KOPT-K1 (cell line): ENCODE measurements around the gene ATP13A2.

ENCODE experiments used
- H3K27ac ChIP-seq: fragments of 200-600 bp; sonication (generic); 2 replicates; pipeline ENCODE4 v1.5.1; 2016; ENCODE audit warnings: antibody characterized with exemption, mild to moderate bottlenecking, low read depth, low read length; ENCODE audit not compliant: poor library complexity, severe bottlenecking
- H3K36me3 ChIP-seq: fragments of 200-600 bp; sonication (generic); 2 replicates; pipeline ENCODE4 v1.5.1; 2017; ENCODE audit warnings: antibody characterized with exemption, mild to moderate bottlenecking, low read length, moderate library complexity; ENCODE audit not compliant: insufficient read depth
- H3K9me3 ChIP-seq: fragments of 200-600 bp; sonication (generic); 2 replicates; pipeline ENCODE4 v1.5.1; 2017; ENCODE audit warnings: antibody characterized with exemption, low read length, mild to moderate bottlenecking; ENCODE audit not compliant: insufficient read depth, poor library complexity, severe bottlenecking

The ATP13A2 gene

DNA sequence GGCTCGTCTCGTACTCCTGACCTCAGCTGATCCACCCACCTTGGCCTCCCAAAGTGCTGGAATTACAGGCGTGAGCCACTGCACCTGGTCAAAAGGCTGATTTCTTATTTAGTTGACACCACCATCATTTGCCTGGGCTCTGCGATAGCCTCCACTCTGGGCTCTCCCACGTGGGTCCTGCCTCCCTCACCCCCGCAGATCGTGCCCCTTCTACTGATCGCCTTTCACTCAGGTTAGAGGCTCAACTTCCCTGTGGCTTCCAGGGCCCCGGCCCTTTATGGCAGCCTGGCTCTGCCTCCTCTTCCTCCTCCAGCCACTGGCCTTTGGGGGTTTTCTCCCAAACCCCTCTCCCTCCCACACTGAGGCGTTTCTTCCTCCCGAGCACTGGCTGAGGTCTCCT is 28.8 kb downstream of the ATP13A2 start:
- H3K9me3 ChIP-seq, result no peaks in the 10 kb centered on the region
- H3K27ac ChIP-seq, result no peak overlapping the region
- H3K36me3 ChIP-seq, result peaks cover 8% of the 10 kb centered on the region; the same call in 1 of the 2 replicates

DNA sequence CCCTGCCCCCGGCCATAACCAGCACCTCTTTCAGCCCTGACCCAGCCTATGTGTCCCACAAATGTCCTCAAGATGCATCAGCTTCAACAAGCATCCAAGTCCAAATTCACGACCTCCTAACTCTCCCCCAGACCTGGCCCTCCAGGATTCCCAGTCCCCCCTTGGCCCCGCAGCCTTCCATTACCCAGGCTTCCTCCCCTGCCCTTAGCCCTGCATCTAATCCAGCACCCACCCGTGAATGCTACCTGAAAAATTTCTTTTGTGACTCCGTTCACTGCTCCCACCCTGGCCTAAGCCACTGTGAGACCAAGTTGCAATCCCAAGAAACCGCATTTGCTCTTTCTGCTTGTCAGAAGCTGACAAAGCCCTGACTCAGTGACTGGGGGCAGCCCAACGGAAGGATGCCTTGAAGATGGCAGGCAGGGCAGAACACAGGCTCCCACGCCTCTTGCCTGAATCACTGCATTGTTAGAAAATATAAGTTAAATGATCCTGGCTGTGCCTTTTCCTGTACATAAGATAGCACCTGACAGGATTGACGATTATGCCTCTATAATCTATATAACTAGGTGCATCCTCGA is 30.4 kb downstream of the ATP13A2 start:
- H3K27ac ChIP-seq, result no peak overlapping the region
- no peaks in the 10 kb centered on the region for H3K9me3 ChIP-seq
- H3K36me3 ChIP-seq, result peaks cover 5% of the 10 kb centered on the region; the same call in 1 of the 2 replicates

DNA sequence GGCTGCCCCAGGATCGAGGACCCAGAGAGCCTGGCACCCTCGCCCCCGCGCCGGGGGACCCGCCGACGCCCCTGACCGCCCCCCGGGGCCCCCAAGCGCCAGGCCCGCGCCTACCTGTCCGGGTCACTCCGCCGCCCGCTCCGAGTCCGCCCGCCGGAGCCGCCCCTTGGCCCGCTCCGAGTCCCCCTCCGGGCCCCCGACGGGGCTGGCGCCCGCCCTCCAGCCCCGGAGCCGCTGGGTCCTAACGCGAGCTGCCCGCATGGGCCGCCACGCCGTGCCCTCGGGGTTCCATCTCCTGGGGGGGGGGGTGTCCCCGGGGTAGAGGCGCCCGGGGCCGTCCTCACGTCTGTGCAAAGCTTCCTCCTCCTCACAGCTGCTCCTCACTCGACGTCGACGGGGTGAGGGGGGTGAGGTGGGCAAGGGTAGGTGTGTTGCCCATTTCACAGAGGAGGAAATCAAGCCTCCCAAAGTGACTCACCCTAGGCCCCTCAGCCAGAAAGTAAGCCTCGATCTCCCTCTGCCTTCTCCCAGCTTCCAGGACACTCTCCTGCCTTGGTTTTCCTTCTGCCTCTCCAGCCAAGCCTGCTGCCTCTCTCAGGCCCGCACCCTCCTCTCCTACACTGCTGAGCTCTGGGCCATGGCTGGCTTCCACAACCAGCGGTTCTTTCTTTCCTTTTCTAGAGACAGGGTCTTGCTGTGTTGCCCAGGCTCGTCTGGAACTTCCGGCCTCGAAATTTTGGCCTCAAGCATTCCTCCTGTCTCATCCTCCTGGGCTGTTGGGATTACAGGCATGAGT is 31.1 kb downstream of the ATP13A2 start, which contains the start of gene MFAP2:
Gene MFAP2 (minus strand): TSS at position 148 of the 796 bp plus-strand sequence. CDS start 2,347 bp downstream, outside the sequence.
- no peaks in the 10 kb centered on the region for H3K9me3 ChIP-seq
- peaks cover under 1% of the 10 kb centered on the region; the same call in 1 of the 2 replicates for H3K36me3 ChIP-seq
- no peak within 1 kb of the TSS for H3K27ac ChIP-seq

DNA sequence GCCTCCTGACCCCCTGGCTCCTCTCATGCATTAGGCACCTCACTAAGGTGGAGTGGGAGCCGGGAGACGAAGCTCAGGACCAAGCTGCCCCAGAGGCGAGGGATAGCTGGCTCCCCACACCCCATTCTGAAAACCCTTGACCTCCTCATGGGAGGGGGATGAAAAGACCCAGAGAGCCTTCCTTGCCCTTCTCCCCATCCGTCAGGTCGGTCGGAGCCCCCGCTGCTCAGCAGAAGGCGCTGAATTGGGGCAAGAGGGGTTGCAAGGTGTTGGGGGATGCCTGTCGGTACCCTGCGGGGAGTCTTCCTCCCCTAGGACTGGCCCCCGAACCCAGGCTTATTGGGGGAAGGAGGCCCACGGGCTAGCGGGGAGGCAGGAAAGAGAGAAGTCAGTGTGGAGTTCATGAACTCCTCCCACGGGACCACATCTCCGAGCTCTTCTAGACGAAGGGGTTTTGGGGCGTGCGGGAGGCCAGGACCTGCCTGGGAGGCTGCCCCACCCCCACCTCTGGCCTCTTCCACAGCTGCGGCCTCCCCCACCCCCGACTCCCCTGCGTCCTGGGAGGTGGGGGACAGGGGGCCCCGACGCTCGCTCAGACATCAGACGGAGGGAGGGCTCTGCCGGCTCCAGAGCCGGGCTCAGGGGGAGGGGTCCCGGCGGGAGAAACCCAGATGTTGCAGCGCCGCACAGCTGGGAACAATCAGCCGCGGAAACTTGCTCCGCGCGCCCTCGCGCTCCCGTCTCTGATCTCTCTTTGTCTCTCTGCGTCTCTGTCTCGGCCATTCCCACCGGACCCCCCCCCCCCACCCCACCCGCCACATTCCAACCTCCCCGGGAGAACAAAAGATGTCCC is 32.0 kb downstream of the ATP13A2 start:
- no peaks in the 10 kb centered on the region for H3K36me3 ChIP-seq
- H3K27ac ChIP-seq, result no peak overlapping the region
- no peaks in the 10 kb centered on the region for H3K9me3 ChIP-seq

DNA sequence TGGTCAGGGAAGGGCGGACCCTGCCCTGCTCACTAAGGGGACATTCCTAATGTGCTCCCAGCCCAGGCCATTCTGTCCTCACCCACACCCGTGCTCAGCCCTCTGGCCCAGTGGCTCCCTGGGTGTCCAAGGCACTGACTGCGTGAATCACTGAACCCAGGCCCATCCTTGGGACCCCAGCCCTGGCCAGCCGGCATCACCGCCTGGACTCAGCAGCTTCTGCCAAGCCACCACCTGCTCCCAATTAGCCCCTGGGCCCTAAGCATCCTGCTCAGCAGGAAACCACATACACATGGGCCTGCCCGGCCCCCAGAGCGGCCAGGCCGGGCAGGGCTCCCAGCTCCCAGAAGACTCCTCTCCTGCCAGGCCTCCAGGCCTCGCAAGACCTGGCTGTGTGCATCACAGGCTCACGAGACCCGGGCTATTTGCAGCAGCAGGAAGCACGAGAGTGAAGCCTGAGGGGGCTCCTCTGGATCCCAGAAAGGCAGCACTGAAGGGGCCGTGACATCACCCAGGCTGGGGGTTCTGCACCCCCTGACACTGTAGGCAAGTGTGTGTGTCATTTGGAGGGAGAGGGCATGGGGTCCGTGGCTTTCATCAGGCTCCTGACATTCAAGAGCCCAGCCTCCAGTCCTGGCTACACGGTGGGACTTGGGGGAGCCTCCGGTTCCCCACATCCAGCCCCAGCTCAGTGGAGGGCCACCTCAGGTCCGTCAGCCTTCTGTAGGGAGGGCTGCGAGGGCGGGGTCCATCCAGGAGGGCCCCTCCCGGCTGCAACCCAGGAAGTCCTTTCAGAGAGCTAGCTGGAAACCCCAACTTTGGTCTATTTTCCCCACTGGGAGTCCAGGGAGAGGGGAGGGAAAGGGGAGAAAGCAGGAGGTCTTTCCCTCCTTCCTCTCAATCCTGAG is 32.9 kb downstream of the ATP13A2 start:
- Histone ChIP-seq H3K27ac (no peak overlapping the region), H3K36me3 (no peaks in the 10 kb centered on the region), H3K9me3 (no peaks in the 10 kb centered on the region)

DNA sequence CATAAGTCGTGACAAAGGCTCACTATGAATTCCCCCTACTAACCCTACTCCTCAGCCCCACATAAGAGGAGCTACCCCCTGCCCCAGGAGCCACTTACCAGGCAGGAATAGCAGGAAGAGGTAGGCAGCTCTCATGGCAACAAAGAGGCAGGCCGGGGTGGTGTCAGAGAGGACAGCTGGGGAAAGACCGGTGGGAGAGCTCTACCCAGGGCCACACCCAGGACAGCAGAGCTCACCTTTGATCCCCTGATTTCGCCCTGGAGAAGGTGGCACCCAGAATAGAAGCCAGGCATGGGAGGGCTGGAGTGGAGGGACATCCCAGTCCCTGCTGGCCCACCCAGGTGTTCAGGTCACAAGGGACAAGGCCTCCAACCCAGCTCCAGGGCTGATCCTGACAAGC is 33.6 kb downstream of the ATP13A2 start:
- Histone ChIP-seq H3K27ac (no peak overlapping the region), H3K9me3 (no peaks in the 10 kb centered on the region), H3K36me3 (no peaks in the 10 kb centered on the region)

DNA sequence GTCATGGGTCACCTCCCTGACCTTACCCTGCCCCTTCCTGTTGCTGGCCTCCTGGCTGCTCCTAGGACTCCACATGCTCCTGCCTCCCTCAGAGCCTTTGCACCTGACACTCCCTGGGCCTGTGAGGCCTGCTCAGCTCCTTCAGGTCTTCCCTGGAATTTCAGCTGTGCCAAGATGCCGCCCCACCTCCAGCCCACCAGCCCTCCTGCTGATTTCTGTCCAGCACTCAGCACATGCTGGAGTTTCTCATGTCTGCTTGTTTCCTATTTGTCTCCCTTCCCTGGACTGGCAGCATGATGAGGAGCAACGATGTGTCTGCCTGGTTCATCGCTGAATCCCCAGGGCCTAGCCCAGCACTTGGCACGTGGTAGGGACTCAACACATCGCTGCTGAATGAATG is 34.4 kb downstream of the ATP13A2 start:
- Histone ChIP-seq H3K27ac (no peak overlapping the region), H3K9me3 (no peaks in the 10 kb centered on the region), H3K36me3 (no peaks in the 10 kb centered on the region)

DNA sequence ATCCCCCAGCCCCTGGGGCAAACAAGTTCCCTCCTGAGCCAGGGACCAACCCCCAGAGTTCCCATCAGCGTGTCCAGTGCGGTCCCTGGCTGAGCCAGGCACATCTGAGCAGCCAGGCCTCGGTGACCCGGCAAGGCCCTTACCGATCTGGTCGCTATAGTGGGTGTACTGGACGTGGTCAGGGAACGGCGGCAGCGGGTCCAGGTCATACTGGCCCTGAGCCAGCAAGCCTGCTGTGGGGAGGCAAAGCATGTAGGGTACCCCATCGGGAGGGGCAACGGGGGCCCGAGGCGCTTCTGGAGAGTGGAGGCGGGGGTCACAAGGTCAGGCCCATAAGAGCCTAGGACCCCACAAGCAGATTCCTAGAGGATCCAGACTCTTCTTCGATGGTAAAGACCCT is 34.8 kb downstream of the ATP13A2 start:
- Histone ChIP-seq H3K9me3 (no peaks in the 10 kb centered on the region), H3K27ac (no peak overlapping the region), H3K36me3 (no peaks in the 10 kb centered on the region)

DNA sequence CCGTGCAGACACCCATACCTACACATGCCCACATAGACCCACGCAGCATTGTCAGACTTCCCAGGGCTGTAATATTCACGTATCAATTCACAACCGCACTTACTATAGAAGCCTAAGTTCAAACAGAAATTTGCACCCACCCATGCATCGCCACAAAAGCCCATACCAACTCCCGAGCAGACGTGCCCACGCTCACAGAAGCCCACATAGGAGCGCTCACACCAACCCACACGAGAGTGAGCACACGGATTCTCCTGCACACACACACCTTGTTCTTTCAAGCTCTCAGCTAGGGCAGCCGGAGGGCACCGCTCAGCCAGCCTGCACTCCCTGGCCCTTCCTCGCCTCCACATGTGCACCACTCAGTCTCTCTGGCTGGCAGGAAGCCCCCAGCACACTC is 35.9 kb downstream of the ATP13A2 start:
- H3K9me3 ChIP-seq, result no peaks in the 10 kb centered on the region
- no peak overlapping the region for H3K27ac ChIP-seq
- no peaks in the 10 kb centered on the region for H3K36me3 ChIP-seq

DNA sequence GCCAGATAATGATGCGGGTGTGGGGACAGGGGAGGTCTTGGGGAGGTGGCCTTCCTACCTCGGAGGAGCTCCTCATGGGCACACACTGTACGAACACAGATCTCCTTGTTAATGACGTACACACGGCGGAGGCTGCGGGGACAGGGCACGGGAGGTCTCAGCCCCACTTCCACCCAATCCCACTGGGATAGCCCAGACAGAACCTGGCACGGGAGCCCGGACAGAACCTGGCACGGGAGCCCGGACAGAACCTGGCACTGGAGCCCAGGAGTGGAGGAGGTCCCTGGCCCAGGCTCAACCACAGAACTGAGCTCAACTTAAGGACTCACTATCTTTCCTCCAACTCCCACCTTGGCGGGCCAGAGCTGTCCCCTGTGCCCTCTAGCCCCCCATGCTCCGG is 36.5 kb downstream of the ATP13A2 start:
- Histone ChIP-seq H3K27ac (no peak overlapping the region), H3K9me3 (no peaks in the 10 kb centered on the region), H3K36me3 (no peaks in the 10 kb centered on the region)

DNA sequence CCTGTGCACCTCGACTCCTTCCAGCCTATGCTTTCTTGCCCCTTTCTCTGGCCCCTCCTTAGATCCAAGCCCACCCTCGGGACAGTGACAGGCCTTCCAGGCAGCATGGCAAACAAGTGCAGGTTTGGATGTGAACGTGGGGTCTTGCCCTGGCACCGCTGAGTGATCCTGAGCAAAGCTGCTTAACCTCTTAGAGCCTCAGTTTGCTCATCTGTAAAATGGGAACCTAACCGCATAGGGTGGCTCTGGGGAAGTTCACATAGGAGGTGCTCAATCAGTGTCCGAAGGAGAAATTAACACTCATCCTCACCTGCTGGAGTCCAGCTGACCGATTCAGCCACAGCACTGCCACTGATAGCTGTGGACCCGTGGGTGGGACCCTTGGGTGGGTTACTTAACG is 38.5 kb downstream of the ATP13A2 start:
- no peaks in the 10 kb centered on the region for H3K9me3 ChIP-seq
- H3K36me3 ChIP-seq, result no peaks in the 10 kb centered on the region
- no peak overlapping the region for H3K27ac ChIP-seq

DNA sequence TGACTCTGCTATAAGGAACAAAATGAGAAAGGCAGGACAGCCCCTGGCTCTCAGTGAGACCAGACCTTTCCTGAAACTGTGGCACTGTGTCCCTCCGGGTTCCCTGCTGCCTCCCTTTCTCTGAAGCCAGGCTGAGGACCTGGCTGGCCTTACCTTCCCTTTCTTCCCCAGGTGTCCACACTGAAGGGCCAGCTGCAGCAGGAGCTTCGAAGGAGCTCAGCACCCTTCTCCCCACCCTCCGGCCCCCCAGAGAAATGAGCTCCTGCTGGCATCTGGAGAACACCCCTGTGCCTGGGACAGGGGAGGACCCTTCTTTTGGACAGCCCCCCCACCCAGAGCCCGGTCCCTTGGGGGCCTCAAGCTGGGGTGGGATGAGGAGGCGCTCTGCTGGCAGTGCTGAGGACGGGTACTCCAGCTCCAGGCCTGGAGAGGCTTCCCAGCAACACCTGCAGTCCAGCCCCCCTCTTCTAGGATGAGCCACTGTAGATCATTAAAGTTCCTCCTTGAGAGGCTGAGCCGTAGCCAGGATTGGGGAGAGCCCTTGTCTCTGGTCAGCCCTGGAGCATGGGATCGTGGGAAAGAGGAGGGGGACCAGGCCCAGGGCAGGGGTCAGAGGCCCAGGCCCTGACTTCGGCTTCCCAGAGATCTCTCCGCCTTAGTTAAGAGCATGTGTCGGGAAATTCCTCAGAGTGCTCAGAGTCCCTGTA is 39.4 kb downstream of the ATP13A2 start:
- H3K9me3 ChIP-seq, result no peaks in the 10 kb centered on the region
- no peak overlapping the region for H3K27ac ChIP-seq
- H3K36me3 ChIP-seq, result no peaks in the 10 kb centered on the region

DNA sequence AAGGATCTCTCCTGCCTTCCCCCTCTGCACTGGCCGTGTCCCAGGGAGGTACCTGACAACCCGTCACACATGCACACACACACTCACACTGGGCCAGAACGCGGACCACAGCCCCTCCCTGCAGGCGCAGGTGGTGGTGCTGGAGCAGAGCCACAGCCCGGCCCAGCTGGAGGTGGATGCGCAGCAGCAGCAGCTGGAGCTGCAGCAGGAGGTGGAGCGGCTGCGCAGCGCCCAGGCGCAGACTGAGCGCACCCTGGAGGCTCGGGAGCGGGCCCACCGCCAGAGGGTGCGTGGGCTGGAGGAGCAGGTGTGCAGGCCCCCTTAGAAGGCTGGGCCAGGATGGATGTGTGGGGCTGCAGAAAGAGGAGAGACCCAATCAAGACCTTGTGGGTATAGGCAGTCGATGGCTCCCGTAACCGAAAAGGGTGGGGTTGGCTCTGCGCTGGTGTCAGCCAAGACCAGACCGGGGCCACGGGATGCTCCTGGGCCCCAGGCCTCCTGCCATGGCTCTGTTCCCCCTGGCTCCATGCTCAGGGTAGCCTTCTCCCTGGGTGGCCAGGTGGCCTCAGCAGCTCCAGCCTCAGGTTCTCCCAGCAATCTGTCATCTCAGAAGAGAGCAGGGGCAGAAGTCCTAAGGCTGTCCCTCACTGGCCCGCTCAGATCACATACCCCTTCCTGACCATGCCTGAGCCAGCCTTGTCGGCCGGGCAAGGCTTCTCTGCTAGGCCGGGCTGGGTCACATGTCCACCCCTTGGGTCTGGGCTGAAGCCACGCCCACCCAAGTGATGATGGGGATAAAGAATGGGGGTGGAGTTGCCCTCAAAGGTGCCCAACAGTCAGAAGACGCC is 40.2 kb downstream of the ATP13A2 start:
- Histone ChIP-seq H3K36me3 (no peaks in the 10 kb centered on the region), H3K27ac (no peak overlapping the region), H3K9me3 (no peaks in the 10 kb centered on the region)
